Measurements from ENCODE around the gene PGF. TPM values are rescaled to one million over a fixed set of nuclear protein-coding genes. Genes with fewer than 3 reads are reported as not detected.

The PGF gene
- total RNA-seq, 2 experiments from 2014 or later, result 0.28 TPM; not detected in 1

DNA sequence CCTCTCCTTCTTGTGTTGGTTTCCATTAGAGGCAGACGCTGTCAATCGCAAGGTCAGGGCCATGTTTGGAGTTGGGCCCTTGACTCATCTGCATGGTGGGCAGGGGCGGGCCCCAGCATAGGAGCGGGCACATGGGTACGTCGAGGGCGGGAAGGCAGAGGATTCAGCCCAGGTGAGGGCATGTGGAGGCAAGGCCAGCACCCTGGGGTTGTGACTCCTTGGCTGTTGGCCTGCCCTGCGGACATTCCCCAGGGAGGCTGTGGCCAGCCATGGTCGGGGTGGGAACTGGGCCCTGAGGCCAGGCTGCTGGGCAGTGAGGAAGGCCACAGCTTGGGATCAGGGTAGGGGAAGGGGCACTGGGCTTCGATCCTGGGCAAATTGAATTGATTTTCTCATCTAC lies 42.6 kb downstream of the PGF start:
- Mint-ChIP-seq H3K4me1 (peaks cover 3% of the 10 kb centered on the region), H3K4me3 (no peak overlapping the region), H3K9me3 (no peaks in the 10 kb centered on the region), H3K27ac (no peak overlapping the region), H3K27me3 (no peaks in the 10 kb centered on the region), H3K36me3 (no peaks in the 10 kb centered on the region)
- no peak for ATAC-seq (ENCODE audit: low read depth)
- POLR2A ChIA-PET, result no interaction called here
- no peak for DNase-seq

- Mint-ChIP-seq H3K4me3 (no peak overlapping the region), H3K36me3 (no peaks in the 10 kb centered on the region), H3K27ac (peak overlapping the region; percentile 70)
These were observed 43.3 kb downstream of the PGF start for GRCh38 chr14:74912111-74912510.

DNA sequence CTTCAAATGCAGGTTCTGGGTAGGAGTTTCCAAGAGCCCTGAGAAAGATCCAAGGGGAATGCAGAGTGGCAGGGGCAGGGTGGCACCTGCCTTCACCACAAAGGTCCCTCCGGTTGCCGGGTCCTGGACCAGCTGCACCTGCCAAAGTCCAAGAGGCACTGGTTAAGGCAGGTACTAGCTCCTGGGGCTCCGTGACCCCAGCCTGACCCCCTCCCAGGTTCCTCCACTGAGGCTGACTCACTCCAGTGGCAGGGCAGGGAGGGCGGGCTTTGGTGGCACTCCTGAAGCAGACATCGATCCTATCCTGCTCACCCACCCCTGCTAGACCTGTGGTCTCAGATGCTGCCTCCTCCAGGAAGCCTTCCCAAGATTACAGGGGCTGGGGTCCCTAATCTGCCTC lies 43.7 kb downstream of the PGF start:
- H3K9me3 Mint-ChIP-seq, result no peaks in the 10 kb centered on the region
- no peaks in the 10 kb centered on the region for H3K36me3 Mint-ChIP-seq
- POLR2A ChIA-PET, result no interaction called here
- peaks cover 6% of the 10 kb centered on the region for H3K4me1 Mint-ChIP-seq
- DNase-seq, result no peak
- no peaks in the 10 kb centered on the region for H3K27me3 Mint-ChIP-seq
- H3K27ac Mint-ChIP-seq, result no peak overlapping the region
- ATAC-seq (ENCODE audit: low read depth), result no peak
- H3K4me3 Mint-ChIP-seq, result no peak overlapping the region

More at GRCh38 chr14:74912111-74912510, 43.3 kb downstream of the PGF start:
- no peak for DNase-seq
- no peak for ATAC-seq (ENCODE audit: low read depth)
- peaks cover 6% of the 10 kb centered on the region for H3K4me1 Mint-ChIP-seq
- H3K27me3 Mint-ChIP-seq, result no peaks in the 10 kb centered on the region
- H3K9me3 Mint-ChIP-seq, result no peaks in the 10 kb centered on the region
- POLR2A ChIA-PET, result no interaction called here

DNA sequence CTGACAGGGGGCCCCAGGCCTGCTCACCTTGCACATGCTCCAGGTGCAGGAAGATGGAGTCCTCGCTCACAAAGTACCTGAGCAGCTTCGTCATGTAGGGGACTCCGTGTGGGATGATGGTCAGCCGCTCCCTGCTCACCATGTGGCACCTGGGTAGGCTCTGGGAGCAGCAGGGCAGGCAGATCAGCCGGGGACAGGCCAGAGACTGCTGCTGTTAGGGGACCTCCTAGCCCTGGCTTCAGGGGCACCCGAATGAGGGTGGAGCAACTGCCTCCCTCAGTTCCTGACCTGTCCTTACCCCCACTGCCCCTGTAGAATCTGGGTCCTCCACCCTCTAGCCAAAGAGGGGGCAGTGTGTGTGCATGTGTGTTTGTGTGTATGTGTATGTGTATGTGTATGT lies 44.2 kb downstream of the PGF start:
- ATAC-seq (ENCODE audit: low read depth) (no peak), DNase-seq (no peak)
- no peaks in the 10 kb centered on the region for H3K36me3 Mint-ChIP-seq
- no peak overlapping the region for H3K27ac Mint-ChIP-seq
- POLR2A ChIA-PET, result interaction anchor here (0.7 kb wide), 2 partner anchors 11 to 43 kb away, joined by 3 to 5 read pairs; partner anchors contain the start of gene RPS6KL1
- no peak overlapping the region for H3K4me3 Mint-ChIP-seq
- H3K27me3 Mint-ChIP-seq, result no peaks in the 10 kb centered on the region
- H3K9me3 Mint-ChIP-seq, result no peaks in the 10 kb centered on the region
- H3K4me1 Mint-ChIP-seq, result peaks cover 6% of the 10 kb centered on the region

DNA sequence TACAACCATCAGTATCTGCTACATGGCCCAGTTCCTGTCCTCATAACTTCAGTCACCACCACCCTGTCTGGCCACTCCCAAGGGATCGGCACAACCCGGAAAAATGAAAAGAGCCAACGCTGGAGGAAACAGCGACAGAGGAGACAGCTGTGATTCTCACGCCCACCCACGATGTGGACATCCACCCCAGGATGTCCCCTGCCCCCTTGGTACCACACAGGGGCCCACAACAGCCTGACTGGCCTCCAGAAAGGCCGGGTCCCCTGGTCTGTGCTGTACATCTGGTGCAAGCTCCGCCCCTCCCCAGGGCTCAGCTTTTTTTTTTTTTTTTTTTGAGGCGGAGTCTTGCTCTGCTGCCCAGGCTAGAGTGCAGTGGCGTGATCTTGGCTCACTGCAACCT lies 44.8 kb downstream of the PGF start:
- H3K9me3 Mint-ChIP-seq, result no peaks in the 10 kb centered on the region
- H3K4me1 Mint-ChIP-seq, result peaks cover 9% of the 10 kb centered on the region
- POLR2A ChIA-PET, result interaction anchor here (0.7 kb wide), 2 partner anchors 12 to 42 kb away, joined by 3 to 5 read pairs; partner anchors contain the start of gene RPS6KL1
- DNase-seq (no peak), ATAC-seq (ENCODE audit: low read depth) (no peak)
- no peak overlapping the region for H3K4me3 Mint-ChIP-seq
- H3K36me3 Mint-ChIP-seq, result peaks cover 1% of the 10 kb centered on the region
- no peak overlapping the region for H3K27ac Mint-ChIP-seq
- H3K27me3 Mint-ChIP-seq, result no peaks in the 10 kb centered on the region

- no peaks in the 10 kb centered on the region for H3K9me3 Mint-ChIP-seq
- DNase-seq (no peak), ATAC-seq (ENCODE audit: low read depth) (no peak)
- H3K36me3 Mint-ChIP-seq, result peaks cover 3% of the 10 kb centered on the region
- H3K27me3 Mint-ChIP-seq, result no peaks in the 10 kb centered on the region
- no peak overlapping the region for H3K27ac Mint-ChIP-seq
- peaks cover 11% of the 10 kb centered on the region for H3K4me1 Mint-ChIP-seq
- H3K4me3 Mint-ChIP-seq, result no peak overlapping the region
- POLR2A ChIA-PET, result no interaction called here
These were observed 45.5 kb downstream of the PGF start for GRCh38 chr14:74909911-74910310.

- H3K4me3 Mint-ChIP-seq, result no peak overlapping the region
These were observed 45.9 kb downstream of the PGF start for GRCh38 chr14:74909501-74909900.

GRCh38 chr14:74908861-74909341 lies 46.5 kb downstream of the PGF start:
- POLR2A ChIA-PET, result interaction anchor here (1.2 kb wide), 2 partner anchors 46 to 48 kb away, joined by 4 read pairs; no protein-coding TSS in a partner anchor
- H3K4me1 Mint-ChIP-seq, result peaks cover 13% of the 10 kb centered on the region
- no peak overlapping the region for H3K4me3 Mint-ChIP-seq
- DNase-seq, result no peak
- no peaks in the 10 kb centered on the region for H3K27me3 Mint-ChIP-seq
- H3K27ac Mint-ChIP-seq, result no peak overlapping the region
- H3K9me3 Mint-ChIP-seq, result no peaks in the 10 kb centered on the region
- peaks cover 5% of the 10 kb centered on the region for H3K36me3 Mint-ChIP-seq
- no peak for ATAC-seq (ENCODE audit: low read depth)

More at GRCh38 chr14:74909501-74909900, 45.9 kb downstream of the PGF start:
- Mint-ChIP-seq H3K27me3 (no peaks in the 10 kb centered on the region), H3K27ac (no peak overlapping the region), H3K9me3 (no peaks in the 10 kb centered on the region), H3K36me3 (peaks cover 3% of the 10 kb centered on the region), H3K4me1 (peaks cover 12% of the 10 kb centered on the region)
- POLR2A ChIA-PET, result no interaction called here
- DNase-seq (no peak), ATAC-seq (ENCODE audit: low read depth) (no peak)

- POLR2A ChIA-PET, result interaction anchor here (1.2 kb wide), 2 partner anchors 45 to 47 kb away, joined by 4 read pairs; no protein-coding TSS in a partner anchor
- Mint-ChIP-seq H3K4me1 (peaks cover 16% of the 10 kb centered on the region), H3K36me3 (peaks cover 10% of the 10 kb centered on the region), H3K27me3 (no peaks in the 10 kb centered on the region), H3K9me3 (no peaks in the 10 kb centered on the region), H3K4me3 (no peak overlapping the region), H3K27ac (no peak overlapping the region)
- DNase-seq (no peak), ATAC-seq (ENCODE audit: low read depth) (no peak)
These were observed 47.7 kb downstream of the PGF start for GRCh38 chr14:74907744-74908143.

- H3K4me1 Mint-ChIP-seq, result peaks cover 16% of the 10 kb centered on the region
- H3K36me3 Mint-ChIP-seq, result peaks cover 14% of the 10 kb centered on the region
- DNase-seq, result no peak
- peak; percentile 31 for ATAC-seq (ENCODE audit: low read depth)
- H3K9me3 Mint-ChIP-seq, result no peaks in the 10 kb centered on the region
- H3K4me3 Mint-ChIP-seq, result no peak overlapping the region
- peak overlapping the region; percentile 54 for H3K27ac Mint-ChIP-seq
- POLR2A ChIA-PET, result interaction anchor here (0.6 to 3.2 kb wide), 5 partner anchors 19 to 148 kb away, joined by 4 to 51 read pairs (median 8); no protein-coding TSS in a partner anchor
- no peaks in the 10 kb centered on the region for H3K27me3 Mint-ChIP-seq
These were observed 48.4 kb downstream of the PGF start for GRCh38 chr14:74906925-74907521.

DNA sequence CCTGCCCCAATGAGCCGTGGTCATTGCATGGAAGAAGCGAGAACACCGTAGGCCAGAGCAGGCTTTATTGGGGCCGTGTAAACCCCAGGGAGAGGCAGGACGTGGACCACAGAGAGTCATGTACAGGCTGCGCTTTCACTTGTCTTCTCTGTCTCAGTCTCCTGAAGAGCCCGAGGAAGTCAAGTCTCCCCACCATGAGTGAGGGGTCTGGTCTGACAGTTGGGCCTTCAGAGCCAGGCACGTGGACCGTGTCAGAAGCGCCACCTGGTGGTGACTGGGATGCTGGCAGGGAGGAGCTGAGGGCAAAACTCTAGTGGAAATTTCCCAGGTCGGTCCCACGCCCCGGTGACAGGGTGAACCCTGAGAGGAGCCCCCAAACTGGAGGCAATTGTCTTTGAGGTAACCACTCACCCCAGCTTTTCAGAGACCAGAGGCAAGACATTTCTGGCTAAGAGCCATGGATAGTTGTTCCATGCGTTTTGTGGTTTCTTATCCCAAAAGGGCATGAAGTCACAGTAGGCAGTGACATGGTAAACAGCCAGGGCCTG lies 49.7 kb downstream of the PGF start:
- POLR2A ChIA-PET, result interaction anchor here (1.0 to 3.2 kb wide), 6 partner anchors 26 to 53 kb away, joined by 3 to 51 read pairs (median 4); partner anchors contain the start of gene PROX2
- Mint-ChIP-seq H3K27me3 (no peaks in the 10 kb centered on the region), H3K27ac (peak overlapping the region; percentile 38), H3K36me3 (peaks cover 14% of the 10 kb centered on the region), H3K4me1 (peaks cover 15% of the 10 kb centered on the region), H3K4me3 (no peak overlapping the region), H3K9me3 (no peaks in the 10 kb centered on the region)
- DNase-seq (peak; percentile 82), ATAC-seq (ENCODE audit: low read depth) (peak; percentile 35)

DNA sequence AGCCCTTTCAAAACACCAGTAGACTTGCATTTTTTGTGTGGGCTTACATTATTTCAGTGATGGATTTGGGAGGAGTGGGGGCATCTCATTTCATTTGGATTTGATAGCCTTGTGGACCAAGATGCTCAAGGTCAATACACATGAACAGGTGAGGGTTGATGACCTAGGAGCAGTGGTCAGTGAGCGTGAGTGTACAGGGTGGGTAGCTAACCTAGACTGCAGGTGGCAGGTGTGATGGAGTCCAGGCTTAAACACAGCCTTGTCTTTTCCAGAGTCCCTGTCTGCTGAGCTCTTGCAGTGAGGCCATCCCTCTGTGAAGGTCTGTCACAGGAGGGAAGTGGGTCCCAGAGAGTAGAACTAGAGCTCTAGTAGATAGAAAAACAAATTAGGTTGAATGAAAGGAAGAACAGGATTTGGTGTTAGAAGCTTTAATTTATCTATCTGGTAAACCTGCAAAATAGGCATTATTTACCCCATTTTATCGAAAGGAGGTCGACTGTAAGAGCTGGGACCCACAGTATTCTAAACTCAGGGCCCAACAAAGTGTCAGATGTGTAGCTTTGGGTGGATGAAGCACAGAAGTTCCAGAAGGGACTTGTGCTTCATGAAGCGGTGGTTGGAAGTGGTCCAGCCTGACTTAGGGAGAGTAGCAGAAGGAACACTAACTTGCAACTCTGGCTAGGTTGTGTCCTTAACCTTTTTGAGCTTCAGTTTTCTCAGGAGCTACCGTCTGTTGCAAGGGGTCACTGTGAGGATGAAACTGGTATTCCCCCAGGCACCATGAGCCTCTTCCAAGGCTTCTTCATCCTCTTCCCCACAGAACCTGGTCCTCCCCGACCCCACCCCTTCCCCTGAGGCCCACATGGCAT lies 50.5 kb downstream of the PGF start:
- DNase-seq, result no peak
- peaks cover 18% of the 10 kb centered on the region for H3K36me3 Mint-ChIP-seq
- peak overlapping the region; percentile 75 for H3K27ac Mint-ChIP-seq
- ATAC-seq (ENCODE audit: low read depth), result no peak
- no peaks in the 10 kb centered on the region for H3K9me3 Mint-ChIP-seq
- H3K4me3 Mint-ChIP-seq, result no peak overlapping the region
- H3K4me1 Mint-ChIP-seq, result peaks cover 15% of the 10 kb centered on the region
- no peaks in the 10 kb centered on the region for H3K27me3 Mint-ChIP-seq
- POLR2A ChIA-PET, result interaction anchor here (0.5 to 3.2 kb wide), 7 partner anchors 12 to 52 kb away, joined by 3 to 51 read pairs (median 4); partner anchors contain the start of gene PROX2
